H1 (cell line): ENCODE data around the gene ZNF648. TPM values are rescaled to one million over a fixed set of nuclear protein-coding genes. Genes with fewer than 3 reads are reported as not detected.

Experiments
- CTCF ChIA-PET: fragments of 300-600 bp; sonication (Branson Sonifier 250); formaldehyde crosslinking; loops from one replicate; lab custom pipeline; 2021; ENCODE audit not compliant: partially characterized antibody; lab: Charles Lee
- POLR2A ChIA-PET: fragments of 300-600 bp; sonication (Branson Sonifier 250); formaldehyde crosslinking; loops from one replicate; lab custom pipeline; 2021; ENCODE audit warnings: inconsistent platforms; ENCODE audit not compliant: partially characterized antibody; lab: Charles Lee
- DNase-seq, 2 experiments: peaks; one replicate each; pipeline versions ENCODE4 v3.0.0 to v3.0.0-alpha.2; 2010 to 2022; ENCODE audit warnings: low spot score in 2 of 2, low read depth in 1 of 2, mixed read lengths in 1 of 2
- FAIRE-seq: peaks from 2 replicates; lab custom pipeline; 2011; peaks lifted over from hg19 to GRCh38; lab: Jason Lieb, UNC
- H2AFZ ChIP-seq: 2 replicates; pipeline ENCODE4 v1.8.1; 2012; ENCODE audit warnings: low read length, inconsistent platforms
- H2AK5ac ChIP-seq: 2 replicates; pipeline ENCODE4 v1.6.1; 2013; ENCODE audit warnings: low read depth, low read length
- H2BK120ac ChIP-seq: replicated peaks from 2 replicates; pipeline ENCODE3; 2013; ENCODE audit warnings: low read depth, low read length, inconsistent platforms
- H2BK12ac ChIP-seq: 2 replicates; pipeline ENCODE4 v1.6.1; 2013; ENCODE audit warnings: low read depth, low read length
- H2BK15ac ChIP-seq: 2 replicates; pipeline ENCODE4 v1.6.1; 2013; ENCODE audit warnings: low read length
- H2BK20ac ChIP-seq: 2 replicates; pipeline ENCODE4 v1.6.1; 2013; ENCODE audit warnings: low read length
- H2BK5ac ChIP-seq: 2 replicates; pipeline ENCODE4 v1.6.1; 2013; ENCODE audit warnings: low read depth, low read length
- H3K14ac ChIP-seq: 2 replicates; pipeline ENCODE4 v1.6.1; 2013; ENCODE audit warnings: inconsistent platforms; ENCODE audit not compliant: insufficient read length
- H3K18ac ChIP-seq: 2 replicates; pipeline ENCODE4 v1.6.1; 2013; ENCODE audit warnings: low read length; ENCODE audit errors: extremely low read depth
- H3K23ac ChIP-seq: 2 replicates; pipeline ENCODE4 v1.6.1; 2013; ENCODE audit warnings: inconsistent platforms; ENCODE audit not compliant: insufficient read length
- H3K23me2 ChIP-seq: 2 replicates; pipeline ENCODE4 v1.6.1; 2013; ENCODE audit warnings: low read depth, low read length
- H3K27ac ChIP-seq: 2 replicates; pipeline ENCODE4 v1.6.1; 2011; ENCODE audit warnings: low read depth, low read length, inconsistent platforms
- H3K27me3 ChIP-seq, 4 experiments: replicated peaks in 1 of 4; 1 replicate in 1 of 4; 2 replicates in 3 of 4; pipeline versions ENCODE4 v1.6.1 to v1.8.1; 2011 to 2013; ENCODE audit warnings: low read length in 3 of 4, mild to moderate bottlenecking in 3 of 4, inconsistent platforms in 2 of 4, mixed read lengths in 2 of 4, moderate library complexity in 1 of 4; ENCODE audit not compliant: control insufficient read depth in 3 of 4, insufficient read depth in 3 of 4; ENCODE audit errors: extremely low read depth in 1 of 4
- H3K36me3 ChIP-seq, 4 experiments: 2 replicates each; pipeline versions ENCODE4 v1.6.1 to v1.8.1; 2011 to 2013; ENCODE audit warnings: mild to moderate bottlenecking in 4 of 4, low read length in 3 of 4, moderate library complexity in 2 of 4, control low read depth in 1 of 4, inconsistent platforms in 1 of 4; ENCODE audit not compliant: insufficient read depth in 4 of 4, control insufficient read depth in 2 of 4
- H3K4ac ChIP-seq: replicated peaks from 2 replicates; pipeline ENCODE3; 2013; ENCODE audit warnings: low read length, low read depth, mixed read lengths, inconsistent platforms; ENCODE audit not compliant: insufficient read length
- H3K4me1 ChIP-seq, 4 experiments: replicated peaks in 1 of 4; 1 replicate in 1 of 4; 2 replicates in 3 of 4; pipeline versions ENCODE4 v1.6.1 to v1.8.1; 2011 to 2013; ENCODE audit warnings: low read length in 3 of 4, inconsistent platforms in 2 of 4, mixed read lengths in 1 of 4; ENCODE audit not compliant: insufficient read depth in 4 of 4, control insufficient read depth in 3 of 4
- H3K4me2 ChIP-seq, 2 experiments: 2 replicates each; pipeline versions ENCODE4 v1.6.1 to v1.8.1; 2011 to 2013; ENCODE audit warnings: low read depth in 2 of 2, low read length in 2 of 2, control low read depth in 1 of 2, inconsistent platforms in 1 of 2, mild to moderate bottlenecking in 1 of 2; ENCODE audit not compliant: insufficient read depth in 1 of 2
- H3K4me3 ChIP-seq, 4 experiments: fragments of 200-600, 300-600 bp in 1 of 4; sonication (generic), shearing (Covaris generic), sonication (Bioruptor Twin) in 1 of 4; 2 replicates each; pipeline versions ENCODE4 v1.5.1 to v1.8.1; 2011 to 2016; ENCODE audit warnings: low read length in 4 of 4, low read depth in 3 of 4, control low read depth in 2 of 4, inconsistent platforms in 2 of 4, mild to moderate bottlenecking in 2 of 4, mixed read lengths in 1 of 4, moderate library complexity in 1 of 4; ENCODE audit not compliant: insufficient read depth in 2 of 4; ENCODE audit errors: extremely low read depth in 1 of 4
- H3K56ac ChIP-seq: replicated peaks from 2 replicates; pipeline ENCODE3; 2013; ENCODE audit warnings: low read depth, mild to moderate bottlenecking, mixed read lengths, low read length, inconsistent platforms; ENCODE audit not compliant: insufficient read length
- H3K79me1 ChIP-seq: 2 replicates; pipeline ENCODE4 v1.6.1; 2013; ENCODE audit warnings: low read depth, low read length, control low read depth
- H3K79me2 ChIP-seq, 2 experiments: 2 replicates each; pipeline versions ENCODE4 v1.6.1 to v1.8.1; 2012 to 2013; ENCODE audit warnings: low read length in 2 of 2, mild to moderate bottlenecking in 2 of 2, inconsistent platforms in 1 of 2; ENCODE audit not compliant: insufficient read depth in 2 of 2, control insufficient read depth in 1 of 2
- H3K9ac ChIP-seq, 4 experiments: replicated peaks in 1 of 4; 1 replicate in 1 of 4; 2 replicates in 3 of 4; pipeline versions ENCODE4 v1.6.1 to v1.8.1; 2011 to 2013; ENCODE audit warnings: low read depth in 3 of 4, low read length in 3 of 4, control low read depth in 2 of 4, mild to moderate bottlenecking in 2 of 4, moderate library complexity in 2 of 4, inconsistent platforms in 1 of 4; ENCODE audit errors: extremely low read depth in 1 of 4
- H3K9me3 ChIP-seq, 2 experiments: 2 replicates each; pipeline versions ENCODE4 v1.6.1 to v1.8.1; 2012 to 2013; ENCODE audit warnings: mild to moderate bottlenecking in 2 of 2, moderate library complexity in 2 of 2, control low read depth in 1 of 2, inconsistent platforms in 1 of 2, low read depth in 1 of 2, low read length in 1 of 2, mixed read lengths in 1 of 2; ENCODE audit not compliant: insufficient read depth in 2 of 2
- H4K20me1 ChIP-seq, 2 experiments: replicated peaks in 1 of 2; 2 replicates each; pipeline versions ENCODE3 to v1.8.1; 2011 to 2013; ENCODE audit warnings: inconsistent platforms in 2 of 2, low read length in 2 of 2, mild to moderate bottlenecking in 1 of 2; ENCODE audit not compliant: insufficient read depth in 2 of 2, control insufficient read depth in 1 of 2
- H4K5ac ChIP-seq: 2 replicates; pipeline ENCODE4 v1.6.1; 2013; ENCODE audit warnings: low read length, low read depth, mixed read lengths, inconsistent platforms; ENCODE audit not compliant: insufficient read length
- H4K8ac ChIP-seq: 2 replicates; pipeline ENCODE4 v1.8.0; 2013; ENCODE audit warnings: mild to moderate bottlenecking, moderate library complexity, low read length, inconsistent platforms; ENCODE audit not compliant: insufficient read depth; ENCODE audit errors: extremely low read depth
- H4K91ac ChIP-seq: replicated peaks from 2 replicates; pipeline ENCODE3; 2013; ENCODE audit warnings: low read length, mixed read lengths, inconsistent platforms; ENCODE audit not compliant: insufficient read length
- MAX ChIP-seq: IDR thresholded peaks from 2 replicates; pipeline ENCODE4 v1.6.1; 2012; ENCODE audit warnings: inconsistent platforms
- POU5F1 ChIP-seq: IDR thresholded peaks from 2 replicates; pipeline ENCODE4 v1.6.1; 2011; ENCODE audit warnings: low read depth, mild to moderate bottlenecking, low read length, moderate library complexity
- polyA plus RNA-seq, 7 experiments: library from polyadenylated mRNA; depleted of rRNA in 3 of 7; stranded (reverse) in 5 of 7; unstranded in 2 of 7; fragments of >200 nt in 5 of 7; fragments of 200-250 nt in 2 of 7; gene quantifications; 1 replicate in 5 of 7; 2 replicates in 1 of 7; 4 replicates in 1 of 7; pipeline versions ENCODE4 v1.2.1 to v1.2.3, GENCODE V29; 2011 to 2013; ENCODE audit warnings: missing spikeins in 2 of 7, mixed read lengths in 2 of 7
- total RNA-seq: library from RNA; stranded (reverse); fragmentation: NEBNext Ultra II Directional; extraction: Animal tissue kit (Norgen Biotek cat#: 25700); gene quantifications from 2 replicates; pipeline ENCODE4 v1.2.1, GENCODE V29; 2021

ZNF648 gene
- total and polyA plus RNA-seq, 2 of the 8 experiments (the other 6 are each of a cell fraction or from before 2014, with no cell fraction given) = 0.20 to 0.53 TPM

- no peak overlapping the region for H3K56ac ChIP-seq
- no peak overlapping the region for H3K18ac ChIP-seq
- no peaks in the 10 kb centered on the region for H4K20me1 ChIP-seq
- no peak overlapping the region for H3K4me2 ChIP-seq
- H3K14ac ChIP-seq = no peak overlapping the region
- FAIRE-seq = no peak
- H2BK5ac ChIP-seq = no peak overlapping the region
- H2BK12ac ChIP-seq = no peak overlapping the region
- no peaks in the 10 kb centered on the region for H3K27me3 ChIP-seq
- no peak overlapping the region for H2BK20ac ChIP-seq
- H3K27ac ChIP-seq = no peak overlapping the region
- no peak for TF ChIP-seq POU5F1
- no peak for TF ChIP-seq MAX
- no peak overlapping the region for H3K23ac ChIP-seq
- no peak overlapping the region for H3K4me3 ChIP-seq
- DNase-seq = no peak
- H3K79me1 ChIP-seq = no peaks in the 10 kb centered on the region
- H4K8ac ChIP-seq = no peak overlapping the region
- H3K4me1 ChIP-seq = no peaks in the 10 kb centered on the region
- no peaks in the 10 kb centered on the region for H3K79me2 ChIP-seq
- H4K91ac ChIP-seq = no peak overlapping the region
- POLR2A ChIA-PET = no interaction called here
- H3K9ac ChIP-seq = no peak overlapping the region
- H2AK5ac ChIP-seq = no peak overlapping the region
- peaks cover 6 to 8% of the 10 kb centered on the region in 2 experiments; a peak in 3 of 4 replicates for H3K9me3 ChIP-seq
- H2BK120ac ChIP-seq = no peak overlapping the region
- H3K4ac ChIP-seq = no peak overlapping the region
- no peak overlapping the region for H2AFZ ChIP-seq
- H2BK15ac ChIP-seq = no peak overlapping the region
- CTCF ChIA-PET = interaction anchor here (1.0 to 1.4 kb wide), 2 partner anchors 22 to 62 kb away, joined by 3 to 4 read pairs; no protein-coding TSS in a partner anchor
- H3K23me2 ChIP-seq = no peaks in the 10 kb centered on the region
- no peak overlapping the region for H4K5ac ChIP-seq
- no peaks in the 10 kb centered on the region for H3K36me3 ChIP-seq
These were observed 14.7 kb downstream of the ZNF648 start for GRCh38 chr1:182046763-182047162.
